Stimulated activated CD8-positive, alpha-beta memory T cell treated with anti-CD3 and anti-CD28 coated beads, Interleukin-2, amount 100 ng/mL, for 1 hour (primary cell): Measurements from ENCODE around the gene BPIFB3.
"Not testable (repeated sequence)": the region's sequence is repeated elsewhere in the genome, so short reads cannot be mapped to it uniquely, and the experiment has no call there.

Experiments
- DNase-seq, 2 donors: peaks; one replicate each; pipeline ENCODE4 v3.0.0-alpha.2; 2020; ENCODE audit warnings: low read depth in 2 of 2

Gene BPIFB3

GRCh38 chr20:33086052-33086722, 32.5 kb downstream of the BPIFB3 start:
- no peak for DNase-seq

DNA sequence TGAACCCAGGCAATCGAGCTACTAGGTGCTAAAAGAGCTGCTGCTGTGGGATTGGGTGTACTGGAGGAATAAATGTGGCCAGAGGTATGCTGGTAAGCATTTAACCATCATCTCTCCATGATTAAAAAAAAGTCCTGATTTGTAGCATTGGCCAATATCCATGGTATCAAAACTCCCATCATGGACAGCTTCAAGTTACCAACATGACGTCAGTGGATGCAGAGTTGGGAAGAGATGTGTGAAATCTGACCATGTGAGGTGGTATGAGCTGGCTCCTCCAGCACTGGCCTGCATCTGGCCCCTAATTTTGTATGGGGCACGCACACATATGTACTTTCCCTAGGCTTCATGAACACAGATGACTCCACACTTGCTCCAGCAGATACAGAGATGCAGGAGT, 37.4 kb downstream of the BPIFB3 start:
- DNase-seq: no peak

- DNase-seq: no peak
Observed at GRCh38 chr20:33091693-33092092, 38.0 kb downstream of the BPIFB3 start.

DNA sequence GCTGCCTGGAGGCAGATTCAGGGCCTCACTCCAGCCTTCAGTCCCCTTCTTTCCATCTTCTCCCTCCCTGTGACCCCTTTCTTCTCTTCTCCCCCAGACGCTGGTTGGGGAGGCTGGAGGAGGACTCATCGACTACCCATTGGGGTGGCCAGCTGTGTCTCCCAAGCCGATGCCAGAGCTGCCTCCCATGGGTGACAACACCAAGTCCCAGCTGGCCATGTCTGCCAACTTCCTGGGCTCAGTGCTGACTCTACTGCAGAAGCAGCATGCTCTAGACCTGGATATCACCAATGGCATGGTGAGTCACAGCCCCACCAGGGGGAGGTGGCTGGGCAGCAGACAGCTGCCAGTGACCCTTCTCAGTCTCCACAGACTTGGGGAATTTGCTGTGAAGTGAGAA, 38.7 kb downstream of the BPIFB3 start:
- no peak for DNase-seq

GRCh38 chr20:33093074-33093473, 39.4 kb downstream of the BPIFB3 start:
- DNase-seq: no peak

GRCh38 chr20:33093582-33093981, 39.9 kb downstream of the BPIFB3 start:
- no peak for DNase-seq

DNA sequence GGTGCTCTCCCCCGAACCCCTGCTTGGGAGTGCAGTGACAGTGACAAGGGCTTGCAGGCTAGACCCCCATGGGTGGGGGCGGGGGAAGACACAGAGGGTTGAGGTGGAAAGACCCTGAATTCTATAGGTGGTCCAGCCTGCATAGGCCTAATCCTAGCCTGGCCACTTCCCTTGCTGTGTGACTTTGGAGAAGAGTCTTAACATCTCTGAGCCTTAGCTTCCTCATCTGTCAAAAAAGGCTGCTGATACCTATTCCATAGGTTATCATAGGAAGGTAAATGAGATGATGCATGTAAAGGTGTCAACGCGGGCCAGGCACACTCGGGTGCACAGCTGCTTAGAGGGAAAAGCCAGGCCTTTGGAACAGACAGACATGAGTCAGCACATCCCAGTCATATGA, 41.5 kb downstream of the BPIFB3 start:
- no peak for DNase-seq

DNA sequence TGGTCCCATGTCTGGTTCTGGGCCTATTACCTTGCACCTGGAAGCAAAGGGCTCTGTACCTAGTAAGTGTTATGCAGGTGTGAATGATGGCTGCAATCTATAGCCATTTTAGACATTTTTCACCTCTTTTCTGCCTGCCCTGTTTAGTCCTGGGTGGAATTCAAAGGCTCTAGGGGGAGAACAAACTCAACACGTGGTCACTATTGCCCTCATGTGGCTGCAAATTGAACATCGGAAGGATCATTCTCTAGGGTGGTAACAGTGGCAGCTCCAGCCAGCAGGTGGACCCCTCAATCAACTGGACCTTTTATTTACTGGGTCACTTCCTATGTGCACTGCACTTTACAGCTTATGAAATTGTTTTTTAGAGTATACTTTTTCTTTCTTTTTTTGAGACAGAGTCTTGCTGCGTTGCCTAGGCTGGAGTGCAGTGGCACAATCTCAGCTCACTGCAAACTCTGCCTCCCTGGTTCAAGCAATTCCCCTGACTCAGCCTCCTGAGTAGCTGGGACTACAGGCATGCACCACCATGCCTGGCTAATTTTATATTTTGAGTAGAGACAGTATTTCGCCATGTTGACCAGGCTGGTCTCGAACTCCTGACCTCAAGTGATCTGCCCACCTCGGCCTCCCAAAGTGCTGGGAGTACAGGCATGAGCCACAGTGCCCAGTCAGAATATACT, 42.3 kb downstream of the BPIFB3 start:
- DNase-seq: peak in 1 of 2 donors; percentile 4

- no peak for DNase-seq
Observed at GRCh38 chr20:33097001-33097400, 43.3 kb downstream of the BPIFB3 start.

GRCh38 chr20:33099843-33100538, 46.3 kb downstream of the BPIFB3 start:
- no peak for DNase-seq

- DNase-seq: no peak
Observed at GRCh38 chr20:33103556-33103955, 49.9 kb downstream of the BPIFB3 start.

GRCh38 chr20:33104336-33104735, 50.6 kb downstream of the BPIFB3 start:
- no peak for DNase-seq

DNA sequence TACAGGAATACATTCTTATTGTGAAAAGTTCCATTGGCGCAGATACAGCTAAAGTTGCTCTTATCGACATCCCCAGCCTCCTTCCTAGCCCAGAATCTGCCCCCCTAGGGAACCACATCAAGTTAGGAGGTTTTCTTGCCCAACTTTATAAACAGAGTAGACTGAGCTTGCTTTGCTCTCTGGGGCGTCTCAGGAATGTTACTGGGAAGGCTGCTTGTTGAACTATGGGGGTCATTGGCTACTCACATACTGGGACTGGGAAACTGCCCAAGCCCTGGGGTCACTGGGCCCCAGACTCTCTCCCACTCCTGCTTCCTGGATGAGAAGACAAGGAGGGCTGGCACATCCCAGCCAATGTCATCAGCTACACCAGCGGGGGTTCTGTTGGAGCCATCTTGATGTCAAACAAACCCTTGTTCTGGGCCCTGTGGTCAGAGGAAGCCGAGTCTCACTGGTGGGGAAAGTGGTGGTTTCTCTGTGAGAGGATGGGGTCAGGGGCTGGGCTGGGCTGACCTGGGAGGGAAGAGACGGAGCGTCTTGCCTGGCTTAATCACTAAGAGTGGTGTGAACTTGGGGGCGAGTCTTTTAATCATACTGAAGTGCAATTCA, 51.7 kb downstream of the BPIFB3 start:
- no peak for DNase-seq

DNA sequence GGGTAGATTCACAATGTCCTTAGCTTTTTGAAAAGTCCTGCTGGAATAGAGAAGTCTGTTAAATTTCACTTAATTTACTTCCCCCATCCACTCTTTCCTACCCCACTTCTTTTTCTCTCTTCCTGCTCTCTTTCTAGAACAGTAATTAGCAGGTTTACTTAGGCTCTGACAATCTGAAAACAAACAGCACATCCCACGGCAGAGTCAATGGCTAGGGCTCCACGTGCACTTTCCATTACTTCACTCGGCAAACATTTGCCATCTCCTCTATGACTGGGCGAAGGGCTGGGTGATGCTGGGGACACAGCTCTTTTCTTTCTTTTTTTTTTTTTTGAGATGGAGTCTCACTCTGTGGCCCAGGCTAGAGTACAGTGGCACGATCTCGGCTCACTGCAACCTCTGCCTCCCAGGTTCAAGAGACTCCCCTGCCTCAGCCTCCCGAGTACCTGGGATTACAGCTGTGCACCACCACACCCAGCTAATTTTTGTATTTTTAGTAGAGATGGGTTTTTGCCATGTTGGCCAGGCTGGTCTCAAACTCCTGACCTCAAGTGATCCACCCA, 52.4 kb downstream of the BPIFB3 start:
- not testable (repeated sequence) for DNase-seq

- DNase-seq: no peak
Observed at GRCh38 chr20:33108661-33109060, 55.0 kb downstream of the BPIFB3 start.

GRCh38 chr20:33110147-33110825, 56.6 kb downstream of the BPIFB3 start:
- no peak for DNase-seq

DNA sequence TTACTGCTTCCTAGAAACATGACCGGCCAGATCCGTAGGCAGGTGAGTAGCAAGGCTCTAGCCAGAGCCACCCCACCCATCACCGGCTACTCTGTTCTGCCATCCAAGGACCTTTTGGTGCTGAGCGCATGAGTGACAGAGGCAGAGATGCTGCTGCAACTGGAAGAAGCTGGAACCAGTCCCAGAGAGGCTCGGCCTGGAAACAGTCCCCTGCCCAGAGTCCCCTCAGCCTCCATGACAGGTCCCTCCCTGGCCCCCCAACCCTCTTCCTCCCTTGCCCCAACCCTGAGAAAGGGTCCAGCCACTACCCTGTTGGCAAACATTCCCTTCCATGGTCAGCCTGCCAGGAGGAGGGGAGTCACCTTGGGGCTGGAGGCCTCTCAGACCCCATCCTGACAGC, 57.6 kb downstream of the BPIFB3 start:
- no peak for DNase-seq

DNA sequence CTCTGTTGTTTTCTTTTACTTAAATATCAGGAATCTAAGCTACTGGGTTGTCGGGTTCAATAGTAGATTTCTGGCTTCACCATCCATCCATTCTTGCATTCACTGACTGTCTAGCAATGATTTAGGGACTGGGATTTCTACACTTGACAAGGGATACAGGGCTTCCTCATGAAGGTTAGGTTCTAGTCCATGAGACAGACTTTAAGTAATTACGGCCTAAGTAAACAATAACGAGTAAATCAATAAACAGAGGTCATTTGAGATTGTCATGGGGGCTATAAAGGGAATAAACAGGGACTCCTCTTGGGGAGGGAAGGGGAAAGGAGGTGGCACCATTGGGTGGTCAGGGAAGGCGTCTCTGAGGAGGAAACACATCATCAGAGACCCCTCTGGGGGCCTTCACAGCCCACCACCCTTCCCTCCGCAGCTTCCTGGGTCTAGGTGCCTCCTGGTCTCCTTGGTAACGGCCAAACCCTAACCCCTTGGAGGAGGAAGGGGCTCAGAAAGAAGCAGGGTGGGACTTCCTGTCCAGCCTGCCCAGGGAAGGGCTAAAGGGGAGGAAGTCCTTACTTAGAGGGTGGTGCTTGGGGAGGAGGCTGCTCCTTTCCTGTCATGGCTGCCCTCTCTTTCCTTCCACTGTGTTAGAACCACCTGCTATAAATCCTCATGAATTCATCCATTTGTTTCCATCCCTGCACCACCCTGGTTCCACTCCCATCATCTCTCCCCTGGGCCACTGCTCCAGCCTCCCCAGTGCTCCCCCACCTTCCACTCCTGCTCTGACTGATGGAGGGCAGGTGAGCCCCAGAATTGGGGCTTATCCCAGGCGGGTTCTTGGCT, 59.1 kb downstream of the BPIFB3 start:
- DNase-seq: no peak

DNA sequence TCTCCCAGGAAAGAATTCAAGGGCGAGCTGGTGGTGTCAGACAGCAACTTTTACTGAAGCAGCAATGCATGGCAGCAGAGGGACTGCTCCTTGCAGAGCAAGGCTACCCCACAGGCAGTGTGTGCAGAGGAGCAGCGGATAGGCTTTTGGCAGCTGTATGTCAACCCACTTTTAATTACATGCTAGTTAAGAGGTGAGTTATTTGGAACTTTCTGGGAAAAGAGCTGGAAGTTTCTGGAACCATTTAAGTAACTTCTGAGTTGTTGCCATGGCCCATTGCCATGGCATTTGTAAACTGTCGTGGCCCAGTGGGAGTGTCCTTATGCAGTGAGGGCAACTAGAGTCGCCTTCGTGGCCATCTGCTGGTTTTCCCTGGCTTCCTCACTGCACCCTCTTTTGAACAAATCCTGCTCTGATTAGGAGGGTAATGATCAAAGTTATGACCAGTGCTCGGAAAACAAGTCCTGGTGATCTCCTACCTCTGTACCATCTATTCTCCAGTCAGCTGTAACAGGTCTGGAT, 59.7 kb downstream of the BPIFB3 start:
- no peak for DNase-seq

DNA sequence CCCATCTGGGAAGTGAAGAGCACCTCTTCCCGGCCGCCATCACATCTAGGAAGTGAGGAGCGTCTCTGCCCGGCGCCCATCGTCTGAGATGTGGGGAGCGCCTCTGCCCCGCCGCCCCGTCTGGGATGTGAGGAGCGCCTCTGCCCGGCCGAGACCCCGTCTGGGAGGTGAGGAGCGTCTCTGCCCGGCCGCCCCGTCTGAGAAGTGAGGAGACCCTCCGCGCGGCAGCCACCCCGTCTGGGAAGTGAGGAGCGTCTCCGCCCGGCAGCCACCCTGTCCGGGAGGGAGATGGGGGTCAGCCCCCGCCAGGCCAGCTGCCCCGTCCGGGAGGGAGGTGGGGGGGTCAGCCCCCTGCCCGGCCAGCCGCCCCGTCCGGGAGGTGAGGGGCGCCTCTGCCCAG, 61.8 kb downstream of the BPIFB3 start:
- not testable (repeated sequence) for DNase-seq
